ENCODE measurements around the gene SLC10A3.

DNA sequence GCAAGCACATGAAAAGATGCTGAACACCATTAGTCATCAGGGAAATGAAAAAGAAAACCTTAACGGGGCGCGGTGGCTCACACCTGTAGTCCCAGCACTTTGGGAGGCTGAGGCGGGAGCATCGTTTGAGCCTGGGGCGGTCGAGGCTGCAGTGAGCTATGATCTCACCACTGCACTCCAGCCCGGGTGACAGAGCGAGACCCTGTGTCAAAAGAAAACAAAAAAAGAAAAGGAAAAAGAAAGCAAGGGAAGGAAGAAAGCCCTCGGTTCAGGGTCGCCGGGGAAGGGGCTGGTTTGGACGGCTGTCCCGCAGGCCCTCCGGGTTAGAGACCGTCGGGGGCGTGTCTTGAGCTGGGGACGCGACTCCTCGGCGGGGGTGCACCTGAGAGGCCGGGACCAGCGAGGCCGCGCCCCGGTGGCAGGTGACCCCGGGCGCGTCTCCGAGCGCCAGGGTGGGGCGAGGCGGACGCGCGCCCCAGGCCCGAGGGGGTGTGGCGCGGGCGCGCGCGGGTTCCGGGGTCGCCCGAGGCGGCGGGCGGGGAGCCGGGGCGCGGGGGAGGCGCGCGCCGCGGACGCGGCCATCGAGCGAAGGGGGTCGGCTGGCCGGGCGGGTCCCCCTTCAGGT is 32.8 kb downstream of the SLC10A3 start:
- TF ChIP-seq, protein P1, sequence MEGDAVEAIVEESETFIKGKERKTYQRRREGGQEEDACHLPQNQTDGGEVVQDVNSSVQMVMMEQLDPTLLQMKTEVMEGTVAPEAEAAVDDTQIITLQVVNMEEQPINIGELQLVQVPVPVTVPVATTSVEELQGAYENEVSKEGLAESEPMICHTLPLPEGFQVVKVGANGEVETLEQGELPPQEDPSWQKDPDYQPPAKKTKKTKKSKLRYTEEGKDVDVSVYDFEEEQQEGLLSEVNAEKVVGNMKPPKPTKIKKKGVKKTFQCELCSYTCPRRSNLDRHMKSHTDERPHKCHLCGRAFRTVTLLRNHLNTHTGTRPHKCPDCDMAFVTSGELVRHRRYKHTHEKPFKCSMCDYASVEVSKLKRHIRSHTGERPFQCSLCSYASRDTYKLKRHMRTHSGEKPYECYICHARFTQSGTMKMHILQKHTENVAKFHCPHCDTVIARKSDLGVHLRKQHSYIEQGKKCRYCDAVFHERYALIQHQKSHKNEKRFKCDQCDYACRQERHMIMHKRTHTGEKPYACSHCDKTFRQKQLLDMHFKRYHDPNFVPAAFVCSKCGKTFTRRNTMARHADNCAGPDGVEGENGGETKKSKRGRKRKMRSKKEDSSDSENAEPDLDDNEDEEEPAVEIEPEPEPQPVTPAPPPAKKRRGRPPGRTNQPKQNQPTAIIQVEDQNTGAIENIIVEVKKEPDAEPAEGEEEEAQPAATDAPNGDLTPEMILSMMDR (IDR thresholded peaks at IDR 0.05; ENCODE audit: low read length), result no peak
- TF ChIP-seq EZH2 (IDR thresholded peaks at IDR 0.05; ENCODE audit: borderline replicate concordance, low read length), result no peak

Measured in OCI-LY1 (cell line).